GM21825 (cell line): ENCODE results near the gene LYPD6B.

Experiments used
- ATAC-seq: cut with Tn5 transposase; IDR thresholded peaks from one replicate; pipeline ENCODE4 v1.9.1; 2021; ENCODE audit warnings: mild to moderate bottlenecking, moderate library complexity; ENCODE audit not compliant: unreplicated experiment

Gene LYPD6B

GRCh38 chr2:149038442-149039212 is at the start of gene LYPD6B:
Gene LYPD6B (plus strand): TSS chr2:149038699. CDS start chr2:149130949, 92,250 bp downstream.
- no peak for ATAC-seq

- peak; percentile 92 for ATAC-seq
Measured at GRCh38 chr2:148989882-148990493, 48.5 kb upstream of the LYPD6B start.

- no peak for ATAC-seq
Measured at GRCh38 chr2:148990968-148991367, 47.5 kb upstream of the LYPD6B start.

- ATAC-seq = no peak
Measured at GRCh38 chr2:148992448-148992847, 46.1 kb upstream of the LYPD6B start.

GRCh38 chr2:148993351-148993750 is 45.1 kb upstream of the LYPD6B start:
- no peak for ATAC-seq

- no peak for ATAC-seq
Measured at GRCh38 chr2:148994341-148994740, 44.2 kb upstream of the LYPD6B start.

GRCh38 chr2:148996805-148997204 is 41.7 kb upstream of the LYPD6B start:
- ATAC-seq = no peak

- ATAC-seq = no peak
Measured at GRCh38 chr2:148998165-148998830, 40.2 kb upstream of the LYPD6B start.

- no peak for ATAC-seq
Measured at GRCh38 chr2:148998831-148999200, 39.7 kb upstream of the LYPD6B start.

- ATAC-seq = no peak
Measured at GRCh38 chr2:148999451-148999921, 39.0 kb upstream of the LYPD6B start.

- ATAC-seq = no peak
Measured at GRCh38 chr2:149000158-149000938, 38.2 kb upstream of the LYPD6B start.

GRCh38 chr2:149001496-149001895 is 37.0 kb upstream of the LYPD6B start:
- ATAC-seq = no peak

- ATAC-seq = no peak
Measured at GRCh38 chr2:149002378-149002890, 36.1 kb upstream of the LYPD6B start.

GRCh38 chr2:149002891-149003740 is 35.4 kb upstream of the LYPD6B start:
- no peak for ATAC-seq

- ATAC-seq = no peak
Measured at GRCh38 chr2:149004836-149005235, 33.7 kb upstream of the LYPD6B start.

- no peak for ATAC-seq
Measured at GRCh38 chr2:149005471-149006077, 32.9 kb upstream of the LYPD6B start.

GRCh38 chr2:149006883-149007543 is 31.5 kb upstream of the LYPD6B start:
- ATAC-seq = no peak

GRCh38 chr2:149008381-149008780 is 30.1 kb upstream of the LYPD6B start:
- ATAC-seq = no peak
